HG03103 (cell line): ENCODE data around the gene AOX1.
"Not testable (repeated sequence)": the region's sequence is repeated elsewhere in the genome, so short reads cannot be mapped to it uniquely, and the experiment has no call there.

ENCODE experiments used
- ATAC-seq: cut with Tn5 transposase; IDR thresholded peaks from one replicate; pipeline ENCODE4 v1.9.1; 2021; ENCODE audit warnings: low read depth; ENCODE audit not compliant: unreplicated experiment

AOX1 gene

DNA sequence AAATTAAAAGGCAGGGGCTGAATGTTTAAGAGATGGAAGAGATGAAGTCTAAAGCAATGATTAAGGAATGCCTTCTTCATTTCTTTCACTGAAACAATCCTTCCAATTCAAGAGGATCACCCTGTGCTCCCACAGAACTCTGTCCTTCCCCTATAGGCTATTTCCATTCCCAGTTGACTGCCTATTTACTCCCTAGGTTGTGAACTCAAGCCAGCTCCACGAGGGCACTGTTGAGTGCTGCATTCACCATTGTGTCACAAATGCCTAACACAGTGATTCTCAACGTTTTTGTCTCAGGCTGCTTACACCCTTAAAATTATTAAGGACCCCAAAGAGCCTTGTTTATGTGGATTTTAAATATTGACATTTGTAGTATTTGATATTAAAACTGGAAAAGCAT lies 112.4 kb downstream of the AOX1 start:
- ATAC-seq, result no peak

DNA sequence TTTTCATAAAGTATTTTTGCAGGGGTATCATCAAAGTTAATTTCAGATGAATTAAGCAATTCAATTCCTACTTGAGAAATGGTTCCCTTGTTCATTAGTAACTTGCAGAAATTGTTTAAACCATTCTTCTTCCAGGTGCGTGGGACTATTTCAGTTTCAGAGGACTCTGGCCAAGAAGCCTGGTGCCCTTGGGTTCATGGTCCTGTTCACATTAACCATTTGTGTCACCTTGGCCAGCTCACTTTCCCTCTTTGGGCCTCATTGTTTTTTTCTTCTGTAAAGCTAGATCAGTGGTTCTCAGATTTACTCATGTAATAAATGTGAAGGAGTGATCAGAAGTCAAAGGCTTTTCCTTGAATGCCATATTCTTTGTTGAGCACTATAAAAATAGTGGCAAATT lies 113.5 kb downstream of the AOX1 start:
- ATAC-seq, result no peak

DNA sequence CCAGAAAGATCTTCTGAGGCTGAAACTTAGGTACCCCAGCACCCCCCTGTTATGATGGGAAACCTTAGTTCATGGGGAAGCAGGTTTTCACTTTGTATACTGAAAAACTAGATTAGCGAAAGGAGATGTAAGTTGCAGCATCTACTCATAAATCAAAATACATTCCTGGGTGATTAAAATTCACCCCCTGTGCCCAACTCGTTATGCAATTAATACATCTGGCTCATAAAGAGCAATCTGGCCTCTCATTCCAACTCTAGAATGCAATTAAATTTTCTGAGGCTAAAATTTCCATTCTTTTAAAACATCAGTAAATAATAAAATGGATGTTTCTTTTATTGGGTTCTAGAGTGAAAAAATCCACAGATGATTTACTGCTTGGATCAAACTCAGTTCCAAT lies 115.0 kb downstream of the AOX1 start:
- ATAC-seq, result no peak

DNA sequence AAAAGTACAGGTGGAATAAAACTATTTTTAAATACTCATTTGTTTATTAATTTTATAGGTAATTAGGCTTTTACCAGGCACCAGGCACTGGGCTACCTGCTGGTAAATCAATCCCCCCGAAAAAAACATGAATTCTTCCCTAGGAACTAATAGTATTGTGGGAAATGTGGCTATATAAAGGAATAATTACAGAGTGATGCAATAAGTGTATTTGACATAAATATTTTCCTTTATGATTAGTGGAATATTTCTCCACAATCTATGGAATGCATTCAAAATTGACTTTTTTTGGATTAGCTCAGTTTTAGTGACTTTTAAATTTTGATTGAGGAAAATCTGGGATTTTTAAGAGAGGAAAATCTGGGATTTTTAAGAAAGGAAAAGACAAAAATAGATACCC lies 116.2 kb downstream of the AOX1 start:
- no peak for ATAC-seq

DNA sequence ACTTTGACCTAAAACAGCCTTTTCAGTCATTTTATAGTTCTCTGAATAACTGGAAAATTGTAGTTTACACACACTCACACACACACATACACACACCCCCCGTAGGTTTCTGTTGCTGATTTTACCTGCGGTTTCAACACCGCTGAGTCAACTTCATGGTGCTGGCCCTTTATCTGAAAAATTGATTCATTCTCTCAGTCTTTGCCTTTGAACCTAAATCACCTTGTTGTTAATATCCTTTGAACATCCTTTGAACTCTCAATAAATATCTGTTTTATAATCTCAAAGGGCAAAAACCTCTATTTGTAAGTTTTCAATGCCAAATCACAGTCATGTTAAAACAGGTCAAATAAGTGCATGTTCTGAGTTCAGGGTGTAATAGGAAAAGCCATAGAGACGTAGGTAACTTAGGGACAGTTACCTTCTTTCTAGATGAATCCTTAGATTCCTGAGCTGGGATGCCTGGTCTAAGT lies 116.9 kb downstream of the AOX1 start:
- ATAC-seq, result no peak

DNA sequence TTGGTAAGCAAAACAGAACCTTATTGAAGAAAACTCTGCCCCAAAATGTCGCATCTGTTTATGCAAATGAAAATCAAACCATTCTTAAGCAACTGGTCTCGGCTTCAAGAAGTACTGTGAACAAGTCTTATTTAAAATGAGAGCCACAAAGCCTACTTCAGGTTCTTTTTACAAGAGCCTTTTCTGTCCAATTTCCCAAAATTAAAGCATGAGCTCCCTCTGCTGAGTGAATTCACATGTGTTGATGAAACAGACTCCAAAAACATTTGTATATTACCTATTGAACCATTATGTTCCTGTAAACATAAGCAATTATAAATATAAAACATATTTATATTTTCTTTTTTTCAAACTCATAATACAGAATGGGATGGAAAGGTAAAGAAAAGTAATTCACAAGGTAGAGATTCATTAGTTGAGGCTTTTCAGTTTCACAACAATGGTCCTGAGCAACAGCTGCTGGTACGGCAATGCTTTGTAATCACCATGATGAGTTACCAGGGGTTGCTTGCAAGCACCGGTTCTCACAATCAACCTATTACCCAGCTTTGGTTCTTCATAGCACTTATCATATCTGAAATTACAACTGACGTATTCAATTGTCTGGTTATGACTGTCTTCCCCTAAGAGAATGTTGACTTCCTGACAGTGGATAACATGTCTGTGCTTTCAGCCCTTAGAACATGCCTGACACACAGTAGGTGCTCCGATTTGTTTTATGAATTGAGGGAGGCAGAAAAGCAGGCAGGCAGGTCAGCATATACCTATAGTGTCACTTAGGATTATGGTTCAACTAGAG lies 117.5 kb downstream of the AOX1 start:
- no peak for ATAC-seq

DNA sequence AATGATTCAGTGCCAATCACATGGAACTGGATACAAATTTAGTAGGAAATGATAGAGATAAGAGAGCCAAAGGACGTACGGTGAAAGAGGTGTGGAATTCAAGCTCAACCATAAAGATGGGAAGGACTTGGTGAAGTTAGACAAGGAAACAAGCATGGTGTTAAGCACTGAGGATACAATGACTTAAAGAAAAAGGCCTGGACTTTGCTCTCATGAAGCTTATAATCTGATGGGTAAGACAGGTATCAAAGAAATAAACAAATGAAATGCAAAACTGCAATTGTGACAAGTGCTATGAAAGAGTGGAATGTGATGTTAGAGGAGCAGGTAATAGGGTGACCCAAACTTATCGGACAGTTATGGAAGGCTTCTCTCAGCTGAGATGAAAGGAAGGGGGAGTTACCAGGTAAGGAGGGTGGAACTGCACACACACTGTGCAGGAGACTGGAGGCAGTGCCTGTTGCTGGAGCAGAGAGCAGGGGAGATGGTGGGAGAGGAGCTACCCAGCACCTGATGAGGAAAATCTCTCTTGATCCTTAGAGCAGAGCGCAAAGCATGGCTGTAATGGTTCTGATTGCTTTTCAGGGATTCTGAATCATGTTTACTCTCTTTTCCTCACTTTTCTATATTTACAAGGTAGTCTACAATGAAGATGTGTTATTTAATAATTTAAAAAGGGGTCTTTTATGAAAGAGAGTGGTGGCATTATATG lies 118.3 kb downstream of the AOX1 start:
- no peak for ATAC-seq

DNA sequence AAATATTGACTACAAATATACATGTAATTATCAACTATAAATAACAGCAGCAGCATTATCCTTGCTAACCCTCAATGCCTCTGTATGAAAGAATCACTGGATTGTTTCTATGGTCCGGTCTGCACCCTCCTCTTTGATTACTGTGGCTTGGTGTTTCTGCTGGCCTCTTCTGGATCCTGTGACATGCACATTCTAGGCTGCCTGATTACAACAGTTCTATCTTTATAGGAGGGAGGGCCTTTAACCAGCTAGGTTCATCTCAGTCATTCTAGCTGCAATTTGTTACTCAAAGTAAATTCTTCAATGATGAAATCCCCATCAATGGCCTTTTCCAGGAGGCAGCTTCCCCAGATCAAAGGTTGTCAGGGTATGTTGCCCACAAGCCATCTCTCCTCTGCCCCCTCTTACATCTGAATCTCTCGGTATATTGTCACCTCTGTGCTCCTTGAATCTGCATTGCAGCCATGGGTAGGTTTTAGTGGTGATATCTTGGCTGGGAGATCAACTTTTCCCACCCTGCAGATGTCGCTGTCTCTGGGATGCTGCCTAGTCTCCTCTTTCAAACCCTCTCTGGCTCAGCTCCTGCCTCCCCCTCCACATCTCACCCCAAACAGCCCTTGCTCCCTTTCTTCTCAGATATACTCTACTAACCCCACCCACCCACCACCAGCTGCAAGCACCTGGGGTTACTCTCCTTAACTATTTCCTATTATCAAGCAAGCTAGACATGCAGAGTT lies 119.7 kb downstream of the AOX1 start:
- no peak for ATAC-seq

DNA sequence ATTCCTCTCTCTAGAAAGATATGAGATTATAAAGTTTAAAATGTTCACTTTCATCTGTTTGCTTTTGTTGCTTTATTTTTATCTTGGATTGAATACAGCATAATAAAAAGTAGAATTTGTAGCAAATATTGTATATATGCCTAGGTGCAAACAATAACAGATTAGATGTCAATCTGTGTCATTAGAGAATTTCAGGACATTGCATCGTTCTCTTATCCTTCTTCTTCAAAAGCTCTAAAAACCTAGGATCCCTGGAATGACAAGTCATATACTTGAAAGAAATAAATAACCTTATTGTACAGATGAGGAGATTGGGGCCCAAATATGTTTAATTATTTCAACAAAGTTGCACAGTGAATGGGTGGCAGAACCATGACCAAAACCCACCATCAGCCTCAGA lies 123.1 kb downstream of the AOX1 start:
- ATAC-seq, result no peak

DNA sequence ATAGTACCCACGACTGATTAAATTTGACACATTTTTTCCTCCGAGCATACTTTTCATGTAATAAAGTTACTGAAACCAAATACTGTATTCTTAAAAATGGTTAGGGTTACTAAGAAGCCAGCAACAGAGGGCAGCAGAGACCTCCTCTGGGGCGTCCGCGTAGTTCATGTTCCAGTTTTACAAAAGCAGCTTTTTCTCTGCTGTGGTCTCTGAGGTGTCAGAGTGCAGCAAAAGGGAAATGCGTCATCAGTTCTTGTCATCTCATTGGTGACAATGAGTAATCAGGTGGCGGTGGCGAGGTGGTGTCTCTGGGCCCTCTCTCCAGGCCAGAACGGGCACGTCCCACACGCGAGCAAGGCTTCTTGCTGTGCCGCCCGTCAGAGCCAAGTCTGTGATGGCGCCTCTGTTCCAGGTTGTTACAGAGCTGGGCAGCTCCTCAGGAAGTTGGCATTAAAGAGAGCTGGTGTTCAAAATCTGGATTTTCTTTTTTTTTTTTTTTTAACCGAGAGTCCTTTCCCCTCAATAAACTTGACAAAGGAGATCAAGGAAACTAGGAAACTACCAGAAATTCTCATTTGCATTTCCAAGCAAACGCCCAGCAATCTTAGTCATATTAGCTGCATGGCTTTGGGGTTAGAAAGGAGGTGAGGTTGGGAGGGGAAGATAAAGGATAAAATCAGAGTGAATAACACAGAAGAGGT lies 127.3 kb downstream of the AOX1 start:
- ATAC-seq, result peak; percentile 97

DNA sequence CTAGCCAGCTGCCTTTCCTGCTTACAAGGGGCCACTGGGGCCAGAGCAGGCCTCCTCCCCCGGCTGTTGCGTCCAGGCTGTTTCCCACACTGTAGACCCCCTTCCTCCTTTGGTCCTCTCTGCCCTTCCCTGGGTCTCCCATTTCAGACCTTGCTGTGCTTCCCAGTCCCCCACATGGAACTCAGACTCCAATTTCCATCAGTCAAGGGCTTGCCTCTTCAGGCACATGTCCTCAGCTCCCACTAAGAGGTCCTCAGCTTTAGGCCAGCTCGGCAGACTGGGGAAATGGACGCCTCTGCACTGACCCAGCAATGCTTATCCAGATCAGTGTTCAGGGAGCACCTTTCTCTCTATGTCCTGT lies 127.9 kb downstream of the AOX1 start:
- ATAC-seq, result no peak

DNA sequence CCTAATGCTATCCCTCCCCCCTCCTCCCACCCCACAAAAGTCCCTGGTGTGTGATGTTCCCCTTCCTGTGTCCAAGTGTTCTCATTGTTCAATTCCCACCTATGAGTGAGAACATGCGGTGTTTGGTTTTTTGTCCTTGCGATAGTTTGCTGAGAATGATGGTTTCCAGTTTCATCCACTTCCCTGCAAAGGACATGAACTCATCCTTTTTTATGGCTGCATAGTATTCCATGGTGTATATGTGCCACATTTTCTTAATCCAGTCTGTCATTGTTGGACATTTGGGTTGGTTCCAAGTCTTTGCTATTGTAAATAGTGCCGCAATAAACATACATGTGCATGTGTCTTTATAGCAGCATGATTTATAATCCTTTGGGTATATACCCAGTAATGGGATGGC lies 129.2 kb downstream of the AOX1 start:
- ATAC-seq, result not testable (repeated sequence)

DNA sequence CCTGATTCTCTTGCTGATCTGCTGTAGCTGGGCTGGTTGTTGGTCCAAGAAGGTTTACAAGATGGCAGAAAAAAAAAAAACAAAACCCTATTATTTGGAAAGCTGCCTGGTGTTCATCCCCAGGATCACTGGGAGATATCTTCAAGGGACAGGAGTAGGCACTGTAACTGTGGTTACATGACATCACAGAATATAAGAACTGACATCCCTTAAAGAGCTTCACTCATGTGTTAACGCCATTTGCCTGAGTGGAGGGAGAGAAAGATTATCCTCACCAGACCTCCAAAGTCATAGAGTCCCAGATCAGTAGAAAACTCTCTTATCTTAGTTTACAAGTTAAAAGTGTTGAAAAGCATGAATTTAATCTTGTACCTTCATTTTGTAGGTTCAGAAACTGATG lies 130.6 kb downstream of the AOX1 start:
- no peak for ATAC-seq
